ENCODE data around the gene PPP1R2C.

PPP1R2C gene

GRCh38 chrX:42739741-42740140 is 38.2 kb downstream of the PPP1R2C start (continued):
- no peak for TF ChIP-seq PRDM10 (tag by site-specific recombination; IDR thresholded peaks at IDR 0.05)
- no peak for TF ChIP-seq PRDM4 (tag by site-specific recombination; IDR thresholded peaks at IDR 0.05)

GRCh38 chrX:42739258-42739657 is 38.7 kb downstream of the PPP1R2C start:
- Histone ChIP-seq H3K27ac (ENCODE audit: extremely low read depth, low read depth, low read length) (no peak overlapping the region), H3K4me3 (ENCODE audit: low read depth, low read length) (no peak overlapping the region), H3K4me1 (ENCODE audit: control insufficient read depth, insufficient read depth, low read length) (no peaks in the 10 kb centered on the region), H3K36me3 (ENCODE audit: control insufficient read depth in 2 of 2, insufficient read depth in 1 of 2, low read length in 2 of 2) (no peaks in the 10 kb centered on the region), H3K9me3 (ENCODE audit: control insufficient read depth, insufficient read depth, low read depth, low read length) (no peaks in the 10 kb centered on the region)
- CTCF ChIA-PET = interaction anchor here (1.0 kb wide), 1 partner anchor 23 kb away, joined by 3 read pairs; no protein-coding TSS in a partner anchor
- TF ChIP-seq WT1 (tag by site-specific recombination; IDR thresholded peaks at IDR 0.05) = no peak
- POLR2A ChIA-PET = no interaction called here

- no peak for TF ChIP-seq ZNF560 (tag by site-specific recombination; IDR thresholded peaks at IDR 0.05; ENCODE audit: borderline replicate concordance)
- no peak for TF ChIP-seq ZNF426 (tag by site-specific recombination; IDR thresholded peaks at IDR 0.05)
- no peak for TF ChIP-seq BCL11A (tag by site-specific recombination; IDR thresholded peaks at IDR 0.05; ENCODE audit: low read depth)
- TF ChIP-seq ZNF423 (tag by site-specific recombination; IDR thresholded peaks at IDR 0.05) = no peak
- TF ChIP-seq ZNF530 (tag by site-specific recombination; IDR thresholded peaks at IDR 0.05; ENCODE audit: low read depth) = no peak
- TF ChIP-seq ZNF175 (tag by site-specific recombination; IDR thresholded peaks at IDR 0.05) = no peak
- no peak for TF ChIP-seq ZBTB11 (tag by site-specific recombination; conservative IDR thresholded peaks at IDR 0.05; ENCODE audit: low read depth)
- TF ChIP-seq ZNF16 (tag by site-specific recombination; IDR thresholded peaks at IDR 0.05; ENCODE audit: low read depth) = no peak
- TF ChIP-seq GLI4 (tag by site-specific recombination; IDR thresholded peaks at IDR 0.05) = no peak
- TF ChIP-seq ZBTB8A (tag by site-specific recombination; IDR thresholded peaks at IDR 0.05) = no peak
- no peak for TF ChIP-seq ZEB2 (tag by site-specific recombination; IDR thresholded peaks at IDR 0.05)
- no peak for TF ChIP-seq HOXC10 (CRISPR knock-in tag; IDR thresholded peaks at IDR 0.05)
- TF ChIP-seq TCF7L2 (IDR thresholded peaks at IDR 0.05; ENCODE audit: borderline replicate concordance, low read depth, low read length) = no peak
- TF ChIP-seq ZBTB49 (tag by site-specific recombination; IDR thresholded peaks at IDR 0.05; ENCODE audit: low read depth) = no peak
- no peaks in the 10 kb centered on the region for H3K36me3 ChIP-seq (ENCODE audit: control insufficient read depth in 2 of 2, insufficient read depth in 1 of 2, low read length in 2 of 2)
- CTCF ChIA-PET = interaction anchor here (1.0 kb wide), 1 partner anchor 22 kb away, joined by 3 read pairs; no protein-coding TSS in a partner anchor
- no peak overlapping the region for H3K27ac ChIP-seq (ENCODE audit: extremely low read depth, low read depth, low read length)
- no peak overlapping the region for H3K4me3 ChIP-seq (ENCODE audit: low read depth, low read length)
- H3K9me3 ChIP-seq (ENCODE audit: control insufficient read depth, insufficient read depth, low read depth, low read length) = no peaks in the 10 kb centered on the region
- no peaks in the 10 kb centered on the region for H3K4me1 ChIP-seq (ENCODE audit: control insufficient read depth, insufficient read depth, low read length)
- POLR2A ChIA-PET = no interaction called here
Observed at GRCh38 chrX:42738552-42738951, 39.4 kb downstream of the PPP1R2C start.

Data from HEK293 (cell line).